ENCODE data around the gene B4GALT1. TPM values are rescaled to one million over a fixed set of nuclear protein-coding genes. Genes with fewer than 3 reads are reported as not detected.
A peak's percentile ranks its signal among the peaks of the same experiment; 100 is the strongest.
"Not testable (repeated sequence)": the region's sequence is repeated elsewhere in the genome, so short reads cannot be mapped to it uniquely, and the experiment has no call there.

Gene B4GALT1
- total RNA-seq, 1 donor from 2014 or later, result 36.5 TPM

DNA sequence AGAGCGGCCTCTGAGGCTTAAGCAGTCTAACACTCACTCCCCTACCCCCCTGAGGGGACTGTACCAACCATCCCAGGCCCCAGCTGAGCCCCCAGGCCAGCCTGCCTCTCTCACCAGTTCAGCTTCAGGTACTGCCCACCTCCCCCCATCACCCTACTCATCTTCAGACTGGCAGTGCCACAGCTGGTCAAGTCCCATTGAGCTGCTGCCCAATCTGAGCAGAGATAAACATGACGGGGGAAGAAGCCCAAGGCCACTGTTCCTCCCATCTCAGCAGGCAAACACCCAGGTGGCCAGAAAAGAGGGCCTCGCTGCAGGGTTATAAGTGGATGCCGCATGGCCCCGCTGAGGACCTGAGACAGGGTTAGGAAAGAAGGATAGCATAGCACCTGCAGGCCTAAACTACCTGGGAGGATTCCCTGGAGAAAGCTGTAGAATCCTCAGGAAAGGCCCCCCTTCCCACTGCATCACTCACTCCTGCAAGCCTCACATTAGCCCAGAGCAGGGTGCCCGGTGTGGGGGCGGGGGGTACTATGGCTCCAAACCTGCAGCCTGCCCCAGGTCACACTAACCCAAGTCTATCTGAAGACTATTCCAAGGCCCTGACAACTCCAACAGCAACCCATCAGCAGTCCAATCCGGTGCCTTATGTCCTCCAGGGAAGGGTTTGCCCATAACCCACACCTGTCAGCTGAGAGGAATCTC, 3.6 kb downstream of the B4GALT1 start:
- peak; percentile 76 for DNase-seq (ENCODE audit: low read depth)

DNA sequence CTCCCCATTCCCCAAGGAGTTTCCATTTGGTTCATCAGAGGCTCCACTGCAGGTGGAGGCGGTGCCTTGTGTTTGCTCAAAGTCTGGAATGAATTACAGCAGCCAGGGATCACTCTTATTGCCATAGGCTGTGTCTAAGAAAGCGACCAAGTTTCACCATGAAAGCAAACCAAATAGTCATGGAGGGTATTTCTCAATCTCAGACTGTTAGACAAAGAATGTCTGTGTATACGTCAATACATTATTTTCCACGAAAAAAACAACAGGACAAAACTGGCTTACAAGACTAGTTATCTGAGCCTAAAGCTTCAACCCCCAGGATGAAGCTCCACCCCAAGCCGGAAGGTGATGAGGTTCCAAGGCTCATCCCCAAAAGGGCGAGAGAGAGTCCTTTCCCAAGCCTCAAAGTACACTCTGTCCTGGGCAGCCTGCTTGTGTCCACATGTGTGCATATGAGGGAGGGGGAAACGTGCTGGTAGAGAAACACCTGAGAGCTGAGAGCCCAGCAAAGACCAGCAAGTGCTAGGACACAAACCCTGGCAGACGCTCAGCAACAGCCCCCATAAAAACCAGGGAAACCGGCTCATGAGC, 4.3 kb downstream of the B4GALT1 start:
- no peak for DNase-seq (ENCODE audit: low read depth)

DNA sequence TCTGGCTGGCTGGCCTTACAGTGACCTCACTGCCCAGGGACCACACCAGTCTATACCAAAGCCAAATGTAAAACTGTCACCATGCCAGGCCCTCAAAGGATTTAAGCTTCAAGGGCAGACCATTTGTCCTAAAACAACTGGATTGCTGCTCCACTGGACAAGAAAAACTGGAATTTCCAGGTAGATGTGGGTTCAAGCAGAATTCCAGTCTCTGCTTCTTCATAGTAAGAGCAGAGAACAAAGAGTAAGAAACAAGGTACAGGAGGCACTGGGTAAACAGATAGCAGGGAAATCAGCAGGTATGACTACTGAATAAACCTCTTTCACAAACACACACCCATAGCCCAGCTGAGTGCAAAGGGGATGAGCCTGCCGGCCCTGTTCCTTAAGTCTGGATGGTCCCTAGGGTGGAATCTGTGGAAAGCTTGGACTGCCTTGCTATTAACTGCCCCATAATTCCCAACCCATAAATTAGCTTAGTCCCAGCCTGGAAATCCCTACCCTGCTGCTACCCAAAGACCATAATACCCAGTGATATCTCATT, 5.5 kb downstream of the B4GALT1 start:
- DNase-seq (ENCODE audit: low read depth), result peak; percentile 65

DNA sequence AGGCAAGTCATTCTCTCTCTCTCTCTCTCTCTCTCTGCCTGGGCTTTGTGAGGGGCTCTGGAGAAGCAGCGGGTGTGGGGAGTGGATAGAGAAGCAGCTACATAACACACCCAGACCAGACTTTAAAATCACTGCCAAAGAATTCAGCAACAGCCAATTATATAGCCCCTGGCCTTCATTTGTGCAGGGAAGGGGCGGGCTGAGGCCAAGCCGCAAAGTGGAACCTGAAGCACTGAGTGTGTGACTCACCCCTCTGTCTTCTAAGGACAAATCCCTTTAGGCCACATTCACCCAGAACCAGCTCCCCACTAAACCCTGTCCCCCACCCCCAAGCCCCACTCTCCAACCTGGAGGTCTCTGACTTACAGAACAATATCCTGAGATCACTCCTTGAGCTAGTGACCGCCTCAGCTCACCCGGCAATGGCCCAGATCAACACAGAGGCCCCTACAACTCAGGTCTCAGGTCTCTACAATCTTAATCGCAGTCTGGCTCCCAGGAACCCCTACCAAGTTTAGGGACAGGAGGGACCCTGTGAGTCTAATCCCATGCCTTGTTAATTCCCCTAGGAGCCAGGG, 6.0 kb downstream of the B4GALT1 start:
- peak; percentile 98 for DNase-seq (ENCODE audit: low read depth)

DNA sequence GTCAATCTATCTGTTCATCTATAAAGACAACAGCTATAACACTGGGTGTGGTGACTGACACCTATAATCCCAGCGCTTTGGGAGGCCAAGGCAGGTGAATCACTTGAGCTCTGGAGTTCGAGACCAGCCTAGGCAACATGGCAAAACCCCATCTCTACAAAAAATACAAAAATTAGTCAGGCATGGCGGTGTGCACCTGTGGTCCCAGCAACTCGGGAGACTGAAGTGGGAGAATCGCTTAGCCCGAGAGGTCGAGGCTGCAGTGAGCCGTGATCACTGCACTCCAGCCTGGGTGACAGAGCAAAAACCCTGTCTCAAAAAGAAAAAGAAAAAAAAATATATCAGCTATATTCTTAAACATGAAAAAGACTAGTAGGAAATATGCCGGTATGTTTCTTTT, 6.7 kb downstream of the B4GALT1 start:
- DNase-seq (ENCODE audit: low read depth), result not testable (repeated sequence)

DNA sequence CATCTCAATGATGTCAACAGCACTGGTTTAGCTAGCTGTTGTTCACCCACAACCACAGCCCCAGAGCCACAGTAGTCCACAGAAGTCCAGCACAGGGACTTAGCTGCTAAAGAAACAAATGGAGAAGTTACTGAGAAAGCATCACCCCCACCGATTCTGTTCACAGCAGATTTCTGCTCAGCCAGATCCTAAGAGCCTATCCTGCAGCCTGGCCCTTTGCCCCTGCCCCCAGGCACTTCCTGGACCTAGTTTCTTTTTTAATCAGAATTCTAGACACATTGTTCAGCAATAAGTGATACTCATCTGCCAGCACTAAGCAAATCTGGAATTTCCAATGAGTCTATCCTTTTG, 7.4 kb downstream of the B4GALT1 start:
- DNase-seq (ENCODE audit: low read depth), result peak; percentile 84

DNA sequence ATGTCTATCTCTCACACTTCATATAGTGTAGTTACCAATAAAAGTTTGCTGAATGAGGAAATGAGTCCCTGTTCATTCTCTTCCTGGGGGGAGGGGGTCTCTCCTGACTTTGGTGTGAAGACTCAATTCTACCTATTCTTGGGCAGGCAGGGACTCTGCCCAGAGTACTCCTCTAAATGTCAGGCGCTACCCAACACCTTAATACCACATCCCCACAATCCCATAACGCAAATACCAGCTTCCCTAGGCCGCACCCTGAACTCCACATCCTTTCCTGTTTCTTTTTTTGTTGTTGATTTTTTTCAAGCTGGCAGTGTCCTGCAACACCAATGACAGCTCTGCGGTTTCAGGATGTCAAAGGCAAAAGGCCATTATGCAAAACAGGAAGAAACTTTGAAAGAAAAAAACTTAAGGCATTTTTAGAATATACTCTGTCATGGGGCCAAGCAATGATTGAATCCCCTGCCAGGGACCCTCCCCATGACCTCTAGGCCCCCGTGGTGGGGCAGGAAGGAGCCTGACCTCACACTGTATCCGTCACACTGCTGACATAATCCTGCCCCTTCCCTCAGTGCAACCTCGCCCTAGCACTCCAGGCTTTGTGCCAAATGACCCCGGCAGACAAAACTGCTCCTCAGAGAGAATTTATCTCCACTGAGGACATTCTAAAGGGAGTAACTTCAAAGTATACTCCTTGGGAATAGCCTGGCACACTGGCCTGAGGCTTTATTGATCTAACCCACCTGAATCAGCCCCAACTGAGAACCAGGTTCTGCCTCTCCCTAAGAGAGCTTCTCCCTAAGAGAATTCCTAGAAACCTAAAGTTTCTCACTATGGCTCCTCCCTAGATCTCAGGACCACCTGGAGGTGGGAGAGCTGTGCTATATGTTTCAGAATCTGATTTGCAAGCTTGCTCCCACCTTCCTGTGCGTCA, 8.0 kb downstream of the B4GALT1 start:
- DNase-seq (ENCODE audit: low read depth), result peak; percentile 51

DNA sequence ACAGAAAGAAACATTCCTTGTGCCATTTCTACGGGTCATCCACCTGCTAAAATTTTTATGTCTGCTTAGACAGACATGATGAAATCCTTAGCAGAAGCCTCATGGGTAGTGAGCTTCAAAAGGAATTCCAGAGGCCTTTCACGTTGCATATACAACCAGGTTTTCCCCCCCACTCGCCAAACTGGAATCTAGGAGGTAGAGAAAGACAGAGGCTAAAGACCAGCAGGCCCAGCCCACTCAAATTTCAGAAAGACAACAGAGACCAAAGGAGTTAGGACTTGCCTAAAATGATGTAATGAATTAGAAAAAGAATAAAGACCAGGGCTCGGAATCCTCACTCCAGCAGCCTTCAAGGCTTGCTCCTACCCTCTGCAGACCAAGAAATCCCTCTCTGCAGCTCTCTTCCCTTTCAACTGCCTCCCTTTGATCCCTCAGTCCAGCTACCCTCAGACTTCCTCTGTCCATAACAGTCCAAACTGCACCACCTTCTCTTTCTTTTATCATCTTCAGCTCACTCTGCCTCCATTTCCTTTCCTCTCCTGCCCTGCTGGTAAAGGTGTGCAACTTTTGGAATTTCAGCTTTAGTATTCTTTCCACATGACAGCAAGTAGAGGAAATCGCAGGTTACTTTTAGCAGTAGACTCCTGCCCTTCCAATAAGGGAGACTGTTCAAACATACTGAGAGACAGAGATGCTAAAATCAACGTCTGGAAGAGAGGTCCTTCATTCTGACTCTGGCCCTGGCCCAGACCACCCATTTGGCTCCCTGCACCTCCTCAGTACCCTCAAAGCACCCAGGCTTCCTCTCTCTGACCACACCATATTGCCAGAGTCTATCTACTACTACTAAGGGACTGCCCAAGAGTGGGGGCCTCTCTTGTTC, 8.9 kb downstream of the B4GALT1 start:
- DNase-seq (ENCODE audit: low read depth), result no peak

DNA sequence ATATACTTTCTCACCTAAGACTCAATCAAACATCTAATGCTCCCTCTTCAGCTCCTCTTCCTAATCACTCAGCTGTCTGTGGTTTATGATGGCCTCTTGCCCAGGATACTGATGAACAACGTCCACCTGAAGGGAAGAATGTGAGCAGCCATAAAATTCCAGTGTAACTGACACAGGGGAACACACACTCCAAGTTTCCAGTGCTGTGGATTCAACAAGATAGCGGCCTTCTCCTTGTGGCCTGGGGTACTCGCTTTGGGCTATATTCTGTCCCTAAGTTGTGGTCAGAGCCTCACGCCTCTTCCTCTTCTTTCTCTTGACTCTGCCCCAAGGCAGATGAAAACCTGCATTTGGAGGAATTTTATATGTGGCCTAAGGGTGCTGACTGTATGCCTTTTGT, 11.7 kb downstream of the B4GALT1 start:
- peak; percentile 46 for DNase-seq (ENCODE audit: low read depth)

DNA sequence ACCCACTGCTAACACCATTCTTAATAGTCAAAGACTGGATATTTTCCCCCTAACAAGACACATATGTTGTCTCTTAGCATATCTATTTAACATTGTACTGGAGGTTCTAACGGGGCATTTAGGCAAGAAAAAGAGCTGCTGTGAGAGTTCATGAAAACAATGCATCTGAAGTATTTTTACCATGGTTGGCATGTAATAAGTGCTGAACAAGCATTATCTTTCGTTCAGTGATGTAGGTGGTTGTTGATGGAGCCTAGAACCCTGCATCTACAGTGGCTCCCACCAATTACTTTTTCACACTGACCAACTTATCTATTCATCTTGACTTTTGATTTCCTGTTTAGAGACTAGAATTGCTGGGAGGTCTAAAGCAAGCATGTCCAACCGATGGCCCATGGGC, 12.8 kb downstream of the B4GALT1 start:
- DNase-seq (ENCODE audit: low read depth), result no peak

DNA sequence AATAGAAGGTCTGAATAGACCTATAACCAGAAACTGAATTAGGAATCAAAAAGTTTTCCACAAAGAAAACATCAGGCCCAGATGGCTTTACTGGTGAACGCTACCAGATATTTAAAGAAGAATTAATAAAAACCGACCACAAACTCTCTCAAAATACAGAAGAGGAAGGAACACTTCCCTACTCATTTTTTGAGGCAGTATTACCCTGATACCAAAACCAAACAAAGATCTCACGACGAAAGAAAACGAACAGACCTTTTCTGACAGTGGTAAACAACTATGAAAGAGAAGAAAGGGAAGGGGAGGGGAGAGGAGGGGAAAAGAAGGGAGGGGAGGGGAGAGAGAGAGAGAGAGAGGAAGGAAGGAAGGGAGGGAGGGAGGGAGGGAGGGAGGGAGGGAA, 13.5 kb downstream of the B4GALT1 start:
- no peak for DNase-seq (ENCODE audit: low read depth)

DNA sequence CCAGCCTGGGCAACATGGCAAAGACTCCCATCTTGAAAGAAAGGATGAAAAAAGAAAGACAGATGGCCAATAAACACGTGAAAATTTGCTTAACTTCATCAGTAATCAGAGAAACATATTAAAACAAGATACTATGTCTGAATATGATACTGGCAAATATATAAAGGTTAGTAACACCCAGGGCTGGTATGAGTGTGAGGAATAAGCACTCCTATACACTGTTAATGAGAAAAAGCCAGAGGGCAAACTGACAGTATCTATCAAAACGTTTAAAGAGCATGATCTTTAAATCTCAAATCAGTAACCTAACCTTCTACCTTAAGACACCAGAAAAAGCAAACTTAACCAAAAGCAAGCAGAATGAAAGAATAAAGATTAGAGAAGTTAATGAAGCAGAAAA, 14.1 kb downstream of the B4GALT1 start:
- DNase-seq (ENCODE audit: low read depth), result no peak

DNA sequence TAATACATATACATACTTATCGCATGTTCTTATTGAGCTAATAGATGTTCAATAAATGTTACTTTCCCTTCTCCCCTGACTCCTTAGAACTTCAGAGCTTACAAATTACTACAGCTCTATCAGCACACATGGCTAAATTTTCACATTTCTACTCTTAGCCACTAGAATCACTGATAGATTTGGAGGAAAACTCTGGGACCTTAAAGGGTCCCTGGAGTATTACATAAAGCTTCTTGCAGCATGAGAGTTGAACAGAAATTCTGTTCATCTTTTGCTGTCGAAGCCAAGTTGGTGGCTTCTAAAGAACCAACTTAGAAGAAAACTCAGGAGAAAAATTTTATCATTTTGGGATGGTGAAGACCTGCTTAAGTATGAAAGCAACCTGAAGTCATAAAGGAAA, 15.5 kb downstream of the B4GALT1 start:
- DNase-seq (ENCODE audit: low read depth), result no peak

DNA sequence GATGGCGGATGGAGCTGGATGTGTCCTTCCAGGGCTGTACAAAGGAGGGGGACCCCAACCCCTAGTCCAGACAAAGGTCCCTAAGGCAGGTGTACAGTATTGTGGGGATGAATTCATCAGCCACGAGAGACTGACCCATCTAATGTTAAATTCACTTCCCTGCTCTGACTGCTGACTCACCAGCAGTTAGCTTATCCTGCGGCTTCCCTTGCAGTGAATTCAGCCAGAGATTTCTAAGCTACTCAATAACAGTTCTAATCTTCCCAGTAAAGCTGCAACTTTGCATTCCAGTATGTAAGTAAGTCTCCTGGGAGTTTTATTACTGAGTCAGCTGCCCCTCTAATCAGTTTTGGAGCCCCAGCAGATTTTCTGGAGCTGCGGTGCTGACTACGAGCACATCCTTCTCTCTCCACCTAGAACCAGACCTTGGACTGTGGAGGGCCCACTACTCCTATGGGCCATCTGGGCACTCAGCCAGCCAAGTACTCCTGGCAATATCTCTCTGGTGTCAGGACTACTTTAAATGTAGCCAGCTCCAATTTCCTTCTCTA, 16.1 kb downstream of the B4GALT1 start:
- peak; percentile 82 for DNase-seq (ENCODE audit: low read depth)

DNA sequence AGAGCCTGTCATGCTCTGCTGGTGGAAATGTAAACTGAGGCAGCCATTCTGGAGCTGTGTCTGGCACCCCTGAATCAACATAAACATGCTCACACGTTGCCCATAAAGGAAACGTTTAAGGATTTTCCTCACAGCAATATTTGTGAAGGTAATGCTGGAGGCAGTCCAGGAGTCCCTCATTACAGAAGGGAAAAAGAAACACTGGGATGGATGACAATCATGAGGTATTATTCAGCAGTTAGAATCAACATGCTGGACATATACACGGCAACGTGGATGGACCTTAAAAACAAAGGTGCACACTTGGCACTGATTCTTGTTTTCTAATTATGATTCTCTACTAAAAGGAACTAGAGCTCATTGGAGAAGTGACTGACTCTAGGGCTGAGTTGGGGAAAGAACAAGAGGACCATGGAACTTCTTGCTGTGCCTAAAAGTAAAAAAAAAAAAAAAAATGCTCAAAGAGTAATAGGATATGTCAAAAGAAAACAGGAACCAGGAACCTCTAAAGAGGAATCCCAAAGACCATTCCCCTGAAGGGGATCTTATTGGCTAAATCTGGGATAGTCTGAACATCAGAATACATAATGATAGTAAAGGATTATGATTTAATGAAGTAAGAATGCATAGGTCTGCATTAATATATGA, 18.6 kb downstream of the B4GALT1 start:
- no peak for DNase-seq (ENCODE audit: low read depth)

DNA sequence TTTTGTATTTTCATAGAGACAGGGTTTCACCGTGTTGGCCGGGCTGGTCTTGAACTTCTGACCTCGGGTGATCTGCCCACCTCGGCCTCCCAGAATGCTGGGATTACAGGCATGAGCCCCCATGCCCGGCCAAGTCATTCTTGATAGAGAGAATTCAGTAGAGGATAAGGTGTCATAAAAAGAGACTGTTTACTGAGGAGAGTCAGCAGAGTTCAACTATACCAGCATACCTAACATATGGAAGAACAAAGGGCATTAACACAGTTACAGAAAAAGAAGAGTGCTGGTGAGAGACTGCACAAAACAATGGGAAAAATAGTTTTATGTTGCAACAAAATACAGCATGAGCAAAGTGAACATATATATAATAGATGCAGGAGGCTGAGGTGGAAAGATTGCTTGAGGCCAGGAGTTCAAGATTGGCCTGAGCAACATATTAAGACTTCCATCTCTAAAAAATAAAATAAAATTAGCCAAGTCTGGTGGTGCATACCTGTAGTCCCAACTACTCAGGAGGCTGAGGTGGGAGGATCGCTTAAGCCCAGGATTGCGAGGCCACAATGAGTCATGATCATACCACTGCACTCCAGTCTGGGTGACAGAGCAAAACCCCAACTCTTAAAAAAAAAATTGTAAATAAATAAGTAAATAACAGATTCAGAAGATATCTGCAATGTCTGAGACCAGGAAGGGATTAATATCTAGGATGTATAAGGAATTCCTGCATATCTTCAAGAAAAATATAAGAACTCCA, 19.5 kb downstream of the B4GALT1 start:
- DNase-seq (ENCODE audit: low read depth), result no peak

DNA sequence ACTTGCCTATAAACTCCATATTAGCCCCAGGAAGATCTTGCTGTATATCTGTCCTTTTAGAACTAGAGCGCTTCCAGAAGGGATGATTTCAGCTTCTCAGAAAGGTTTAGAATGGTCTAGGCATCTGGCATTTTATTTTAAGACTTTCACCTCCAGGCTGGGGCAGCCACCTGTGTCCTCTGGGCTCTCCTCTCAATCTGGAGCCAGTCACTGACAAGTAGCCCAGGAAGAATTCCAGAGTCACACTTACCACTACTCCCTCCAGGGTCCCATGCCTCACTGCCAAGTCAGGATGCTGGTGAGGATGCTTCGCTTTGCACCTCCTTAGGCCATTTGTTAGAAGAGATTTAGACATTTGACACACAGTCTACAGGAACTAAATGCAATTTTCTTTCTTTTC, 20.8 kb downstream of the B4GALT1 start:
- no peak for DNase-seq (ENCODE audit: low read depth)

DNA sequence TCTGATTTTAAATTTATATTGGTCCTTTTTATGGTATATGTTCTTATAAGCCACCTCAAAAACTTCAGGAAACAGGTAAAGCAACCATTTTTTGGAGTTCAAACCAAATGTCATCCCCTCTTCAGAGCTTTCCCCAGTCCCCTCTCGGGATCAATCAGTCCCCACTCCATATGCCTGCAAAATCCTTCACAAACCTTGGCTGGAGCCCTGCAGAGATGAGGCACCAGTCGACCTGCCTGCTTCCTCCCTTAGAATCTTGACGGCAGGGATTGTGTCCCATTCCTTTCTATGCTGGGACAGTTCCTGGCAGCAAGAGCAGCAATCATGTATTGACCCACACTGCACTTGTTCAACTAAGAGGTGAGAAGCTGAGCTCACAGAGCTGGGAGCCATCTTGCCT, 22.6 kb downstream of the B4GALT1 start:
- no peak for DNase-seq (ENCODE audit: low read depth)

DNA sequence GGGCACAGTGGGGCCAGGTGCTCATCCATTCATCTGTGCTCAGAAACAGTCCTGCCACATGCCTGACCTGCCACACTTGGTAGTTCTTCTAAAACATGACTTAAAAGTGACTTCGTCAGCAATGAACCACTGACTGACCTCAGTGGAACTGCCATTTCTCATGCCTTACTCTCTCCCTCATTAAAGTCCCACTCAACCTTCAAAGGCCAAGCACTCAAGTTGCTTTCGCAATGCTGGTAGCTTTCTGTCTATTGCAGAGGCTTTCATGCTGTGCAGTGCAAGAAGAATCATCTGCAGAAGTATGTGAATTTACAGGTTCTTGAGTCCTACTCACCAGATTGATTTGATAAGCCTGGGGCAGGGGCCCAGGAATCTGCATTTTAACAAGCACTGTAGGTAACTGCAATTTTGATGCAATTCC, 23.9 kb downstream of the B4GALT1 start:
- no peak for DNase-seq (ENCODE audit: low read depth)
